ENCODE data around the gene OR52H1.

Gene OR52H1

GRCh38 chr11:5531053-5531831 is 17.1 kb downstream of the OR52H1 start:
- no peak for DNase-seq (ENCODE audit: low spot score)

GRCh38 chr11:5528495-5528894 is 19.8 kb downstream of the OR52H1 start:
- no peak for DNase-seq (ENCODE audit: low spot score)

- no peak for DNase-seq (ENCODE audit: low spot score)
Measured at GRCh38 chr11:5527716-5528115, 20.6 kb downstream of the OR52H1 start.

- DNase-seq (ENCODE audit: low spot score), result no peak
Measured at GRCh38 chr11:5524756-5525155, 23.6 kb downstream of the OR52H1 start.

- DNase-seq (ENCODE audit: low spot score), result no peak
Measured at GRCh38 chr11:5522308-5522707, 26.0 kb downstream of the OR52H1 start.

GRCh38 chr11:5521540-5521939 is 26.8 kb downstream of the OR52H1 start:
- no peak for DNase-seq (ENCODE audit: low spot score)

GRCh38 chr11:5516599-5516998 is 31.7 kb downstream of the OR52H1 start, which contains the start of gene UBQLNL:
Gene UBQLNL, minus strand, starts transcription at chr11:5516699. Its CDS starts 258 bp downstream, at chr11:5516441.
- no peak for DNase-seq (ENCODE audit: low spot score)

GRCh38 chr11:5514841-5515240 is 33.5 kb downstream of the OR52H1 start:
- no peak for DNase-seq (ENCODE audit: low spot score)

- no peak for DNase-seq (ENCODE audit: low spot score)
Measured at GRCh38 chr11:5509803-5510202, 38.5 kb downstream of the OR52H1 start, which contains the start of gene UBQLN3. Gene UBQLN3, minus strand, starts transcription at chr11:5509957. Its CDS starts 399 bp downstream, at chr11:5509558.

- no peak for DNase-seq (ENCODE audit: low spot score)
Measured at GRCh38 chr11:5508605-5509004, 39.7 kb downstream of the OR52H1 start.

GRCh38 chr11:5507933-5508305 is 40.4 kb downstream of the OR52H1 start:
- DNase-seq (ENCODE audit: low spot score), result no peak

GRCh38 chr11:5507177-5507932 is 41.0 kb downstream of the OR52H1 start:
- DNase-seq (ENCODE audit: low spot score), result no peak

- no peak for DNase-seq (ENCODE audit: low spot score)
Measured at GRCh38 chr11:5505363-5506048, 42.8 kb downstream of the OR52H1 start.

- no peak for DNase-seq (ENCODE audit: low spot score)
Measured at GRCh38 chr11:5504403-5504921, 43.9 kb downstream of the OR52H1 start.

- DNase-seq (ENCODE audit: low spot score), result no peak
Measured at GRCh38 chr11:5500393-5500801, 47.9 kb downstream of the OR52H1 start.

GRCh38 chr11:5499671-5500070 is 48.7 kb downstream of the OR52H1 start:
- no peak for DNase-seq (ENCODE audit: low spot score)
